AG09319 (cell line): ENCODE results near the gene SKIL.

Experiments used
- DNase-seq: peaks from one replicate; pipeline ENCODE4 v3.0.0-alpha.2; 2010; ENCODE audit warnings: low read depth; ENCODE audit errors: extremely low read depth
- CTCF ChIP-seq: IDR thresholded peaks from 2 replicates; pipeline ENCODE4 v1.5.1; 2011; ENCODE audit warnings: low read depth, mild to moderate bottlenecking, inconsistent platforms, low read length, moderate library complexity

The SKIL gene

GRCh38 chr3:170360916-170361315 is 3.4 kb downstream of the SKIL start:
- no peak for TF ChIP-seq CTCF
- no peak for DNase-seq

GRCh38 chr3:170361711-170362110 is 4.2 kb downstream of the SKIL start:
- no peak for TF ChIP-seq CTCF
- DNase-seq: no peak

- TF ChIP-seq CTCF: no peak
- DNase-seq: no peak
Measured at GRCh38 chr3:170363471-170363994, 6.0 kb downstream of the SKIL start.

- no peak for TF ChIP-seq CTCF
Measured at GRCh38 chr3:170364965-170365364, 7.5 kb downstream of the SKIL start.

GRCh38 chr3:170367797-170368196 is 10.3 kb downstream of the SKIL start:
- no peak for DNase-seq
- no peak for TF ChIP-seq CTCF

More at GRCh38 chr3:170364965-170365364, 7.5 kb downstream of the SKIL start:
- no peak for DNase-seq

GRCh38 chr3:170368921-170369320 is 11.4 kb downstream of the SKIL start:
- TF ChIP-seq CTCF: peak; percentile 20
- no peak for DNase-seq

- no peak for DNase-seq
- TF ChIP-seq CTCF: no peak
Measured at GRCh38 chr3:170372190-170372879, 14.8 kb downstream of the SKIL start.
